Esophagus squamous epithelium (tissue), 5 donors: Measurements from ENCODE around the gene GLRA3. TPM values are rescaled to one million over a fixed set of nuclear protein-coding genes. Genes with fewer than 3 reads are reported as not detected.

Experiments used
- DNase-seq: peaks from one replicate; lab custom pipeline; 2025; lab: John Stamatoyannopoulos, UW
- H3K27ac ChIP-seq, 4 donors: fragments of 200-600 bp; sonication (generic); one replicate each; pipeline ENCODE4 v1.5.1; 2016 to 2019; ENCODE audit warnings: mild to moderate bottlenecking in 1 of 4
- H3K27me3 ChIP-seq, 4 donors: fragments of 200-600 bp; sonication (generic); 1 replicate in 3 of 4; 2 replicates in 1 of 4; pipeline versions ENCODE4 v1.5.1 to v1.6.0; 2017 to 2021; ENCODE audit warnings: antibody characterized with exemption in 1 of 4
- H3K36me3 ChIP-seq, 3 donors: fragments of 200-600 bp; sonication (generic); one replicate each; pipeline ENCODE4 v1.5.1; 2016 to 2019
- H3K4me1 ChIP-seq, 3 donors: fragments of 200-600 bp; sonication (generic); one replicate each; pipeline ENCODE4 v1.5.1; 2017 to 2019
- H3K4me3 ChIP-seq, 4 donors: fragments of 200-600 bp; sonication (generic); 1 replicate in 3 of 4; 2 replicates in 1 of 4; pipeline ENCODE4 v1.5.1; 2016 to 2019; ENCODE audit warnings: mild to moderate bottlenecking in 2 of 4, moderate library complexity in 1 of 4
- H3K9me3 ChIP-seq, 3 donors: fragments of 200-600 bp; sonication (generic); one replicate each; pipeline ENCODE4 v1.5.1; 2016 to 2019
- POLR2A ChIP-seq, 4 donors: fragments of 450-650 bp; IDR thresholded peaks; one replicate each; pipeline ENCODE4 v1.6.1; 2017; ENCODE audit warnings: antibody characterized with exemption in 4 of 4, mild to moderate bottlenecking in 4 of 4, moderate library complexity in 3 of 4
- WGBS, 2 donors: methylation state at CpG; one replicate each; pipeline ENCODE4 v1.1.5; 2018; 5-methylcytosine and 5-hydroxymethylcytosine counted together
- intact Hi-C: fragments of 100-400 bp; cut with DNase I; formaldehyde crosslinking; loops from one replicate; pipeline ENCODE4 v1.15.0; 2022
- total RNA-seq, 4 donors: library from RNA; depleted of rRNA; stranded (reverse); fragments of >200 nt; gene quantifications; one replicate each; pipeline ENCODE4 v1.1.0, GENCODE V29; 2016
- TF ChIP-seq, protein P1 (sequence below), 6 experiments: fragments of 450-650 bp in 4 of 6; fragments of 200-600 bp in 2 of 6; sonication (generic) in 2 of 6; IDR thresholded peaks; one replicate each; pipeline ENCODE4 v1.5.1; 2016 to 2019; ENCODE audit warnings: antibody characterized with exemption in 6 of 6, mild to moderate bottlenecking in 4 of 6, moderate library complexity in 4 of 6
- donor health status: DM: yes; HTN: yes; CAD: no.

Gene GLRA3
- total RNA-seq, 4 donors from 2014 or later, result not detected

DNA sequence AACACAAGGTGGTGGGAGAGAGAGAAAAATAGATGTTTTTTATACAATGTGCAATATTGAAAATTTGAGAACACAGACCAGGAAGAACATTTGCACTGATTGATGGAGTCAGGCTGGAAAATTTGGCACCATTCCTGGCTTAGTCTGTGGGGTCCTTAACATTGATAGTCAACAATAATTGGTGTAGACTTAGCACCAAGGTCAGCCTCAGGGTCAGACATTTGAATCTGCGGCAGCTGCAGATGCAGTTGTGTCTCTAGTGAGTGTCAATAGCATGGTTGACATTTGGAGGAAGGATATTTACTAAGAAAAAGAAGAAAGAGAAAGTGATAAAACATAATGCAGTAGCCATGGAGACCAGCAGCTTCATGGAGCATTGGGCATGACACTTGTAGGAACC, 31.5 kb upstream of the GLRA3 start:
- 38 to 87% methylated on average over 1 of the region's 1 CpG for WGBS, 2 donors
- TF ChIP-seq POLR2A (IDR thresholded peaks at IDR 0.05), result no peak
- TF ChIP-seq, protein P1, sequence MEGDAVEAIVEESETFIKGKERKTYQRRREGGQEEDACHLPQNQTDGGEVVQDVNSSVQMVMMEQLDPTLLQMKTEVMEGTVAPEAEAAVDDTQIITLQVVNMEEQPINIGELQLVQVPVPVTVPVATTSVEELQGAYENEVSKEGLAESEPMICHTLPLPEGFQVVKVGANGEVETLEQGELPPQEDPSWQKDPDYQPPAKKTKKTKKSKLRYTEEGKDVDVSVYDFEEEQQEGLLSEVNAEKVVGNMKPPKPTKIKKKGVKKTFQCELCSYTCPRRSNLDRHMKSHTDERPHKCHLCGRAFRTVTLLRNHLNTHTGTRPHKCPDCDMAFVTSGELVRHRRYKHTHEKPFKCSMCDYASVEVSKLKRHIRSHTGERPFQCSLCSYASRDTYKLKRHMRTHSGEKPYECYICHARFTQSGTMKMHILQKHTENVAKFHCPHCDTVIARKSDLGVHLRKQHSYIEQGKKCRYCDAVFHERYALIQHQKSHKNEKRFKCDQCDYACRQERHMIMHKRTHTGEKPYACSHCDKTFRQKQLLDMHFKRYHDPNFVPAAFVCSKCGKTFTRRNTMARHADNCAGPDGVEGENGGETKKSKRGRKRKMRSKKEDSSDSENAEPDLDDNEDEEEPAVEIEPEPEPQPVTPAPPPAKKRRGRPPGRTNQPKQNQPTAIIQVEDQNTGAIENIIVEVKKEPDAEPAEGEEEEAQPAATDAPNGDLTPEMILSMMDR (IDR thresholded peaks at IDR 0.05), result no peak
- Histone ChIP-seq H3K27ac (no peak overlapping the region), H3K27me3 (no peaks in the 10 kb centered on the region), H3K9me3 (no peaks in the 10 kb centered on the region), H3K36me3 (no peaks in the 10 kb centered on the region), H3K4me3 (no peak overlapping the region), H3K4me1 (no peaks in the 10 kb centered on the region)
- intact Hi-C loops, result no loop called here
- no peak for DNase-seq

DNA sequence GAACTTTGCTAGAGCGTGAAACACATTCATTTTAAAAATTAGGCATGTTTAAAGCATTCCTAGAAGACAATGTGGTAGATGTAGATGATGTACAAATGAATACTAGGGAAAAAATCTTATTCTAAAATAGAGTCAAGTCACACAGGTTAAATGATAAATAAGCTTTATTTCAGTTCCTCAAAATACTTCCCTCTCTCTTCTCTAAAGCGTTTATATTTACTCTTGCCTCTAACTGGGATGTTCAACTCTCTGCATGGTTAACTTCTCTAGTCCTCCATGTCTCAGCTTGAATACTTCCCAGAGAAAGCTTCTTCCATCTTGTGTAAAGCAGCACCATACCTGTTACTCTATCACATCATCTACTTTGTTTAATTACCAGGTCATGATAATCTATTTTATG, 30.9 kb upstream of the GLRA3 start:
- Histone ChIP-seq H3K27ac (no peak overlapping the region), H3K9me3 (no peaks in the 10 kb centered on the region), H3K27me3 (no peaks in the 10 kb centered on the region), H3K4me1 (no peaks in the 10 kb centered on the region), H3K4me3 (no peak overlapping the region), H3K36me3 (no peaks in the 10 kb centered on the region)
- 48 to 56% methylated on average over 2 of the region's 2 CpGs for WGBS, 2 donors
- no peak for DNase-seq
- intact Hi-C loops, result no loop called here
- no peak for TF ChIP-seq POLR2A (IDR thresholded peaks at IDR 0.05)
- TF ChIP-seq, protein P1 (IDR thresholded peaks at IDR 0.05), result no peak

GRCh38 chr4:174856926-174857800, 28.1 kb upstream of the GLRA3 start:
- H3K4me1 ChIP-seq, result no peaks in the 10 kb centered on the region
- H3K36me3 ChIP-seq, result no peaks in the 10 kb centered on the region
- no peaks in the 10 kb centered on the region for H3K9me3 ChIP-seq
- no peak for DNase-seq
- intact Hi-C loops, result no loop called here
- no peak overlapping the region for H3K27ac ChIP-seq
- no peaks in the 10 kb centered on the region for H3K27me3 ChIP-seq
- 52 to 53% methylated on average over 3 of the region's 3 CpGs for WGBS, 2 donors
- TF ChIP-seq POLR2A (IDR thresholded peaks at IDR 0.05), result no peak
- TF ChIP-seq, protein P1 (IDR thresholded peaks at IDR 0.05), result no peak
- H3K4me3 ChIP-seq, result no peak overlapping the region

GRCh38 chr4:174855050-174855449, 26.0 kb upstream of the GLRA3 start:
- Histone ChIP-seq H3K4me1 (no peaks in the 10 kb centered on the region), H3K36me3 (no peaks in the 10 kb centered on the region), H3K9me3 (no peaks in the 10 kb centered on the region), H3K27me3 (no peaks in the 10 kb centered on the region), H3K4me3 (no peak overlapping the region), H3K27ac (no peak overlapping the region)
- no peak for DNase-seq
- intact Hi-C loops, result no loop called here
- no peak for TF ChIP-seq POLR2A (IDR thresholded peaks at IDR 0.05)
- TF ChIP-seq, protein P1 (IDR thresholded peaks at IDR 0.05), result no peak
- WGBS, 2 donors, result 23 to 46% methylated on average over 4 of the region's 4 CpGs

- H3K4me1 ChIP-seq, result no peaks in the 10 kb centered on the region
- TF ChIP-seq, protein P1 (IDR thresholded peaks at IDR 0.05), result no peak
- TF ChIP-seq POLR2A (IDR thresholded peaks at IDR 0.05), result no peak
- no peaks in the 10 kb centered on the region for H3K9me3 ChIP-seq
- no peaks in the 10 kb centered on the region for H3K36me3 ChIP-seq
- no peak for DNase-seq
- 62 to 66% methylated on average over 3 of the region's 3 CpGs for WGBS, 2 donors
- H3K27me3 ChIP-seq, result no peaks in the 10 kb centered on the region
- intact Hi-C loops, result no loop called here
- H3K4me3 ChIP-seq, result no peak overlapping the region
- H3K27ac ChIP-seq, result no peak overlapping the region
These were observed 24.6 kb upstream of the GLRA3 start for GRCh38 chr4:174853629-174854028.
